Superior temporal gyrus (tissue), 1 donor: Measurements from ENCODE around the gene TMEM117.

ENCODE experiments used
- DNase-seq: peaks from one replicate; pipeline ENCODE4 v3.0.0-alpha.2; 2016; ENCODE audit errors: extremely low spot score

The TMEM117 gene

DNA sequence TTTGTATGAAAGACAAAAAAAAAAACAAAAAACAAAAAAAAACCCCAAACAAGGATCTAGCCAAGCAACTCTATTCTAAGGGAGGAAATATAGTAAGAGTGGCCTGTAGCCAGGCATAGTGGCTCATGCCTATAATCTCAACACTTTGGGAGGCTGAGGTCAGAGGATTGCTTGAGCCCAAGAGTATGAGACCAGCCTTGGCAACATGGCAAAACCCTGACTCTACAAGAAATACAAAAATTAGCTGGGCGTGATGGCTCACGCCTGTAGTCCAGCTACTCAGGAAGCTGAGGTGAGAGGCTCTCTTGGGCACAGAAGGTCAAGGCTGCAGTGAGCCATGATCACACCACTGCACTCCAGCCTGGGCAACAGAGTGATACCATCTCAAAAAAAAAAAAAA, 47.9 kb downstream of the TMEM117 start:
- DNase-seq, result no peak

DNA sequence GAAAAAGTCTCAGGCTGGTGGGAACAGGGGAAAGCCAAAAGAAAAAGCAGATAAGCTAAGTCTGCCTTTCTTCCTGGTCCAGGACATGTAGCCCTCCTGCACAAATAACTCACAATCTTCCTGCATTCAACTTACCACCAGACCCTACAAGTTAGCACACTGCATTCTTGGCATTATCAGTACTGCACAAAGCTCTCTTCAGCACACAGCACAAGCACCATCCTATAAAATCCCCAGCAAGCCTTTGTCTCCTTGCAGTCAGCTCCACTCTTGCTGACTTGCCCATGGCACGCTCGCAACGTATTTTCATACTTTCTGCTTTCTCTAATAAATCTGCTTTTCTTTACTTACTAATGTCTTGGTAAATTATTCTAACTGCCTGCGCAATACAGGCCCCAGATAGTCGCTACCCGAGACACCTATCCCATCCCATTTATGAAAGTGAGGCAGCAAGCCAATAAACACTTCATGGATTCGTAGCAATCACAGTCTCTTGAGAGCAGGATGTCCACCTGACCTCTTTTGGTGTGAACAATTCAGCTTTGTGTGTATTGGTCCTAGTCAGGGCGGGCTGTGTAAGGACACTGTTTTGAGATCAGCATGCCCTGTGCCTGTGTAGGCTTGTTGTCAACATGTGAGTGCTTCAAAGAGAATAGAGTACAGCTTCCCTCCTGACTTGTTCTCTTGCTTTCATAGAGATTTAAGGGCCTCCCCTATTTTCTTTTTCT, 49.0 kb downstream of the TMEM117 start:
- peak; percentile 59 for DNase-seq

DNA sequence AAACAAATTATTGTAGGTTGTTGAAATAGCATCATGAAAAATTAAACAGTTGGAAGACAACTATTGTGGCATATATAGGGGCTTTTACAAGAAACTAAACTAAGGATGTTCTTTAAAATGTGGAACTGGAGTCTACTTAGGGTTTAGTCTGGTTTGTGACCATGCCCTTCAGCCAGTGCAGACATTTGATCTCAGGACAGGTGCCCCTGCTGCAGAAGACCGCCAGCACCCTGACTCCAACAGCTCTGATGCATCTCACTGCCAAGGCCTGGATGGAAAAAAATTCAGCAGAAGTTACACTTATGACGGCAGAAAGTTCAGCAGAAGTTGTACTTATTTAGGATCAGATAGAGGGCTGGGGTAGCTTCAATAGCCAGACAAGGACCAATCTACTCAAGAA, 51.5 kb downstream of the TMEM117 start:
- DNase-seq, result no peak

DNA sequence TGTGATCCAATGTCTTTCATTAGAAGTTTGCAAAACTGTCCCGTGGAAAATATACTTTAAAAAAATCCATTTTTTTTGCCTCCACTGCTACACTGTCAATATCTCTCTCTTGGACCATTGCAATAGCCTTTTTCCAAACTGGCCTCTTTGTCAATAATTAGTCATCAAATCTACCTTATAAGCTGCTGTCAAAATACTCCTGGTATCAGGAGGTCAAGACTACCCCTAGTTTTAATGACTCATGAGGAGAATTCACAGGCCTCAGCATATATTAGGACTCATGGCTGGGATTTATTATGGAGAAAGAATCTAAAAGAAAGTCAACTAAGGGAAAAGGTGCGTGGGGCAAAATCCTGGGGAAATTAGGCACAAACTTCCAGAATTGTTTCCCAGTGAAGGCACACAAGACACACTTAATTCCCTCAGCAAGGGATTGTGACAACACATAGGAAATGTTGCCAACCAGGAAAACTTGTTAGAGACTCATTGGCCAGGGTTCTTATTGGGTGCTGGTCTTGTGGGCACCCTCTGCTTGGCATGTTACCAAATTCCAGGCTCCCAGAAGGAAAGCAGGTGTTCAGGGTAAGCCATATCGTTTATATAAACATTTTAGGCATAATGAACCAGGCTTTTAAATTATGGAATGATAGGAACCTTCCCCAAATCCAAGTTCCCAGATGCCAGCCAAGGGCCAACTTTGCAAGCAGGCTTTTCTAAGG, 56.1 kb downstream of the TMEM117 start:
- DNase-seq, result no peak

DNA sequence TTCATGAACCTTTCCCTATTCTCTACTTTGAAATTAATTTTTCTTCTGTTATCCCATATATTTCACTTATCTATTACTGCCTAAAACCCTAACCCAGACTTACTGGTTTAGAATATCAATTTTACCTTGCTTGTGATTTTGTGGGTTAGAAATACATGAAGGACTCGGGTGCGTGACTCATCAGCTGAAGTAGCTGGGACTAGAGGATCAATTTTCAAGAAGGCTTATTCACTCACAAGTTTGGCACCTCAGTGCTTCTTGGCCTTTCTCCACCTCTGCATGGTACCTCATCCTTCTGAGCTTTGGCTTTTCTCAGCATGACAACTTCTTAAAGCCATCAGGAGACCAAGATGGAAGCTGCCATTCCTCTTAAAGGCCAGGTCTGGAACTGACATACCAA, 57.8 kb downstream of the TMEM117 start:
- DNase-seq, result no peak

DNA sequence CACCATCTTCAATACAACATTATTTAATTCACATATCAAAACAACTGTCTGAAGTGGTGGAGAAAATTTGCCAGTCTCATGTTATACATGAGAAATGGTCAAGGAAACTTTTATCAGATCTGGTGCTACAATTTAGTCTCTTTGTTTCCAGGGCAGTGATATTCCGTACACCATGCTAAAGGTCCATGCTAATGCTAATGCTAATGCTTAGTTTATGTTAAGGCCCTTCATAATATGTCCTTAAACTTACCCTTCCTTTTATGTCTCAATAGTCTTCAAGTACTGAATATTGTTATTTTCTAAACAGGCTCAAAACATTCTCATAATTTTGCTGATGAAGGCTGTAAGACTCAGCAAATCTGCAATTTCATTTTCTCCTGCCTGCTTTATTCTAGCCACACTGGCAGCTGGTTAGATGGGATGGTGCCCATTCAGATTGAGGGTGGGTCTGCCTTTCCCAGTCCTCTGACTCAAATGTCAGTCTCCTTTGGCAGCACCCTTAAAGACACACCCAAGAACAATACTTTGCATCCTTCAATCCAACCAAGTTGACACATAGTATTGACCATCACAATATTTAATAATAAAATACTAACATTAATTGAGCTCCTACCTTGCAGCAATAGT, 59.8 kb downstream of the TMEM117 start:
- no peak for DNase-seq

DNA sequence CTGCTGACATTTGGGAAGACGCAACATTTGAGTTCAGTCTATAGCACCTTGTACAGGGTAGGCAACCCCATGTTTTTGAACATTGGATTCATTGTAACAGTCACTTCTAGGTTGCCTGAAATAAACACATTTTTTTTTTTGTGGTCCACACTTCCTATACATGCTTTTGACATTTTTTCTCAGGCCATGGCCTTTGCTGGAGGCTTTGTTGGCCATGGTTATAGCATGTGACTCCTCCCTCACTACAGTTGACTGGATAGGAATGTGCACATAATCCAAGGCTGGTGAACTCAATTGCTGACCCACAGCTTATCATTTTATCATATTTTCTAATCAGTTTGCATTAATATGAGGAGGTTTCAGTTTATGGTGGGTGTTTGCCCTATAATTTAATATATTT, 60.6 kb downstream of the TMEM117 start:
- no peak for DNase-seq

DNA sequence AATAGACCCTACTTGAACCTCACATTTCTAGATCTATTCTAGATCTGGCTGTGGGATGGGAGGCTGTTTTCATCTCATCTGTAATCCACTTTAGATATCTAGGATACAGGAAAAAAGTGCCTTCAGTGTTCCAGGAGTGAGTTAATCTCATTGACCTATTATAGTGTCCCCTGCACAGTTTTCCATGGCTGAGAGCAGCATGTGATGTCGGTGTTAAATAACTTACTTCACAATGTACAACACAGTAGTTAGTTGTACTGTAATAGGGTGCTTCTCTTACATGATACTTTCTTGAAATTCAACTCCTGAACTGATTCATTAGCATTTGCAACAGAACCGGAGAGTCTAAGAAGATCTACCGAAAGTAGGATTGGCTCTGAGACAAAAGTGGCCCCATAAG, 62.6 kb downstream of the TMEM117 start:
- DNase-seq, result no peak

DNA sequence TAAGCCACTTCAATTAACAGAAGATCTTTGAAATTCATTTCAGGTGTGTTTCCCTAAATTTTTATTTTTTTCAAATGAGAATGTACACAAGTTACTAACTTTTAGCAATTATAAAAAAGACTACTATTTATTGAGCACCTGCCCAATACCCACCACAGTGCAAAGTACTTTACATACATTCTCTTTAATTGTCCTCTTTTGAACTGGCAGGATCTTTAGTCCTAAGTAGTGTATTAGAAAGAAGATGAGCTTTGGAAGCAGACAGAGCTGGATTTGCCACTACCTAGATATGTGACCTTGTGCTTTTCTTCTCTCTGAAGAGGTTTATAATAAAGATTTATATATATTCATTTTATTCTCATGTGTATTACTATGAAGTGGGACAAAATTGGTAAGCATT, 63.7 kb downstream of the TMEM117 start:
- DNase-seq, result no peak

DNA sequence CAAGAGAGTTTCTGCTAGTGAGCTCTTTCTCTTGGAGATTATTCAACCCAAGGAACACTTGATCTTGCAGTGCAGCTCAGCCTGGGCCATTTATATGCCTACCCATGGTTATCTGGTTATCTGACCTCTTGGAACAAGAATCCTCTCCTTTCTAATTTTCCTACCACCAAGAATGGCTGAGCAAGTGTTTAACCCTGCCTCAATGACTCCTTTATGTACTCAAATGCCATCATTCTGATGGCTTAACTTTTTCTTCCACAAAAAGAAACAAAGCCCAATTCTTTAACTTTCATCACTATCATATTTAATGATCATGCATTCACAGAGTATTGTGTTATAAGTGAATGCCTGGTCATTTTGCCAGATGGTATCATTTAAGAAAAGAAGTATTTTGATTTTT, 67.8 kb downstream of the TMEM117 start:
- DNase-seq, result no peak

DNA sequence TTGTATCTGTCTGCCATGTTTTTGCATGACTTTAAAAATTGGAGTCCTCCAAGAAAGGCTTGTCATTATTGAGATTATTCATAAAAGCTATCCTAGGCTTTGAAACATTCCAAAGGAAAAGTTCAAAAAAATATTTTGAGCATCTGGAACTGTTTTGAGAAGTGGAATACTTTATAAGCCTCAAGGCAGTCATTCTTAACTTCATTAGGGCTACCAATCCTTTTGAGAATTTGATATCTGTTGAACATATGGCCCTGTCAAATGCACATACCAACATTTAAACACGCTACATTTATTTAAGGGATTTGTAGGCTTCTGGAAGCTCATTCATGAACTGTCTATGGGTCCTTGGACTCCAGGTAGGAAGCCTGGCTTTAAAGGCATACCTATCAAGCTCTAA, 77.0 kb downstream of the TMEM117 start:
- no peak for DNase-seq

DNA sequence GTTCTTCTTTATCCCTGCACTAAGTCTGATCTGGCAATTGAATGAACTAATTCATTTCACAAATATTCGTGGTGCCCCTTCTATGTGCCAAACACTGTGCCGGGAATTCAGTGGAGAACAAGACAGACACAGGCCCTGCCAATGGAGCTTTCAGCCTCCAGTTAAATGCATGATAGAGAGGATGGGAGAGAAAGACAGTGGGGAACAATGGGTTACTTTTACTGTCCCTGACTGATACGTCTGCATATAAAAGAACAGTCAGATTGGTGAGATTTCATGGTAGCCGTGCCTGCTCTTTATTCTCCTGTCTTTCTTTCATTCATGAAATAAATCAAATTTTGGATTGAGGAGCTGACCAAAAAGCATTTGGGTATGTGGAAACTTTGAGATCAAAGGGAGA, 78.5 kb downstream of the TMEM117 start:
- DNase-seq, result no peak

DNA sequence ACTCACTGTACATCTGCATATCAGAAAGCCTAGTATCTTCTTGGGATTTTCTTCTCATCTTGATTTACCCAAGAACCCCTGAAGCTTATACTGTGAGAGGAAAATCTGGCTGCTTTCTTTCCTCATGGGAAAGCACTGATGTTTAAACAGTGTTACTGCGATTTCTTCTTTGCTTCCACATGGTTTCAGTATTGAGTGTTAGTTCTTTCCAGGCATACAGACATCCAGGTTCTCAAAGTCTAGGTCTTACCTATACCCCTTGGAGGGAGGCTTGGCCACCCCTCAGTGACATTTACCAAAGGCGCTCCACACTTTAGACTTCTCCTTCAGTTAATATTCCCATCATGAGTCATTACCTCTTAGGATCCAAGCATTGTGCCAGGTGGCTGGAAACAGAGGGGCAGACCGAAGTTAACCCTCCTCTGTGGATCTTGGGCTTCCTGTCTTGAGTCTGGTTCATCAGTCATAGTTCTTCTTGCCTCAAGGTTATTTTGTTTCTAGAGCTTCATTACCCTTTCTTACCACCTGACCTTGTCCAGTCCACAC, 79.1 kb downstream of the TMEM117 start:
- no peak for DNase-seq

DNA sequence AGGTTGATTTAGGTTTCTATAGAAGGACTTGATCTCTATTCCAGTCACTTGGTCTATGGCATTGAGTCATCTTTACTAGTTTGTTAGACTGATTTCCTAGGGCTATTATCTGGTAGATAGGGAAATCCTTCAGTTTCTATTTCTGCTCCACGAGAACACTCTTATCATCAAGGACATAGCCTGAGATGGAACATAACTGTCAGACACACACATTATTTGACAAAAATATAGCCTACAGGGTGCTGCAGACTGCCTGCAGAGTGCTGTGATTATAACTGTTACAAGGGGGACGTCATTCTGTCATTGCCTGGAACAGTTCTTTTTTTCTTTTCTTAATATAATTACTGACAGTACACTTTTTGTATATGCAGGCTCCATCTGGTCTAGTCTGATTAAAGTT, 82.0 kb downstream of the TMEM117 start:
- DNase-seq, result no peak

DNA sequence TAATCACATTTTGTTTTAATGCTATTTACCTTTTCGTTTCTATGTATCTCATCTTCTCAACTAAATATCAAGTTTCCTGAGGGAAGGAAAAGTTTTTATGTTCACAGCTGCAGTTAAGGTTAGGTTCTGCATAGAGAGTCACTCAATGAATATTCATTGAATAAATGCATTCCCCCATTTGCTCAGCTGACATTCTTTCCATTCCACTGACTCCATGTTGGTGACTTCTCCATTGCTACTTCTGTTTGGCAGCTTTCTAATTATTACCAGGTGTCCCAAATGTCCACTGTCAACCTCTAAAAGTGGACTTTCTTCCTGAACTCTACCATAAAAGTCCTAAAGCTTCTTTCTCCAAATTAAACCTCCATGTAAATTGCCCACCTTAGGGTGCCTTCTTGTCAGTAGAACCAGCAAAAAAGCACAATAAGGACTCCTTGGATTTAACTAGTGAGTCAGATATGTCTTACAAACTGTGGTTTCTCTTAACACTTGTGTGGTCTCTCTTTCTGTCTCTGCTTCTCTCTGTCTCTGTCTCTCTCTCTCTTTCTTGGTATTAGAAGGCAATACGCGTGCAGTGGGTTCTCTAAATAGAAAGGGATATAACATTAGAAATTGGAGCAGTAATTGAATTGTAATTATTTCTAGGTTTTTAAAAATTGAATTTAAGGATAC, 85.9 kb downstream of the TMEM117 start:
- no peak for DNase-seq

DNA sequence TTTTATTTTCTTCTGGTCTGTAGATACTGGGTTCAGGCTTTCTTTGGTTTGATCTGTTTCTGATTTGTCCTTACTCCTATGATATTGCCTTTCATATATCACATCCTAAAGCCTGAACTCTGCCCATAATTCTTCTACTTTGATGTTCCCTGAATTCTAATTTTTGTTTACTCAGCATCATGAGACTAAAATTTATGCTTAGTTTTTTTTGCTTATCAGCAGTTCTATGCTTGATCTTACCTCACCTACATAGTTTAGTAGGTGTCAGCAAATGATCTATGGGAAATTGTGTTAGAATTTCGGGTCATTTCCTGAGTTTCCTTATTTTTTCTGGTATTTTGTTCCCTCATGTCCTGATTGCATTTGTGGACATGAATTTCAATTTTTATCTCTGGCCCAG, 94.2 kb downstream of the TMEM117 start:
- no peak for DNase-seq

DNA sequence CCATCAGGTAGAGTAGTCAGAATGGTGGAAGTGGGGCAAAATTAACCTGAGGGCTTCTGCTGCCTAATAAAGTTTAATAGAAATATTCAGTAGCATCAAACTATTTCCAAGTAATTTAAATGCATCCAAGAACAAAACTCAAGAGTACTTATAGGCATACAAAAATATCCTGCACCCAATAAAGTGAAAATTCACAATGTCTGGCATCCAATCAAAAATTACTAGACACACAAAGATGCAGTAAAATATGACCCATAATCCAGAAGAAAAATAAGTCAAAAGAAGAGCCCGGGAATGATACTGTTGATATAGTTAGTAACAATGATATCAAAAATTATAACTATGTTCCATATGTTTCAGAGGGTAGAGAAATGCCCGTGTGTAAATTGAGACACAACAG, 95.3 kb downstream of the TMEM117 start:
- no peak for DNase-seq

DNA sequence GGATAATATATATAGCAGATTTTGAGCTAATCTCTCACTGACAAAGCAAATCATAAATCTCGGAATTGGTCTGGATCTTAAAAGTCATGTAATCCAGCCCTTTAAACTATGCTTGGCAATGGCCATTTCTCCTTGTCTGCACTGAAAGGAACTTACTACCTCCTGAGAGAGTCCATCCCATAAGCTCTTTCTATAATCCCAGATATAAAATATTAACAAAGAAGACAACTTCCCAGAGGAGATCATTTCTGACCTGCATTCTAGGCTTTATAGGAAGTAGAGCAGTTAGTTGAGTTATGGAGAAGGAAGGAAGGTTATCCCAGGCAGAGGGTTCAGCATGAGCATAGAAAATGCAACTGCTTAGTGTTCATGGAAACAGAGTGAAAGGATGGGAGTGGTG, 99.7 kb downstream of the TMEM117 start:
- DNase-seq, result no peak

DNA sequence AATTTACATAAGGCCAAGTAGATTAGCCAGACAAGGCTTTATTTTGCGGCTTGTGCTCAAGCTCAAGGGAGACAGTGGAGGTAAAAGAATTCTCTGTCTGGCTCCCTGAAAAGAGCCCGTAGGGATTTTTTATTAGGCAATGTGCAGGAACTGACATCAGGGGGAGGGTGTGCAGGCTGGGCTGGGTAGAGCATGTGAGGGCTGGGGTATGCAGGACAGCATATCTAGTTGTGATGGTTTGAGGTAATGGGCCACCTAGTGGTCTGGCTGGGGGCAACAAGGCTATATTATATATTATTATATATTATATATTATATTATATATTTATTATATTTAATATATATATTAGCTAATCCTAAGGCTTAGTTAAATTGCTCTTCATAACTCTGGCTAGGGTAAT, 102.1 kb downstream of the TMEM117 start:
- no peak for DNase-seq

DNA sequence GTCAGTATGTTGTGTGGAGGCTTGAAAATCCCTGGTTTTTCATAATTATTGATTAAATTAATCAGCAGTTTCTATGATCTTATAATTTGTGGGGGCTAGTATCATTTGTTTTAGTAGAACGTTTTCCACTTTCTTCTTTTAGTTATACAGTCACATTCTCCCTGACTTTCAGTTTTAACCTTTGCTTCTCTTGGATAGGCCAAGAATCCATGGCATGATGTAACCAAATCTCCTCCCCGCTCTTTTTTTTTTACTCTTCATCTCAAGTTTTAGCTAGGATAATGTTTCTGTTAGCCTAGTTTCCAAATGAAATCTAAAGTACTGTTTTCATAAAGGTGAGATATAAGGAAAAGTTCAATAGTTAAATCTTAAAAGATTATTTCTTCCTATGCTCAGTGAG, 106.5 kb downstream of the TMEM117 start:
- DNase-seq, result no peak

DNA sequence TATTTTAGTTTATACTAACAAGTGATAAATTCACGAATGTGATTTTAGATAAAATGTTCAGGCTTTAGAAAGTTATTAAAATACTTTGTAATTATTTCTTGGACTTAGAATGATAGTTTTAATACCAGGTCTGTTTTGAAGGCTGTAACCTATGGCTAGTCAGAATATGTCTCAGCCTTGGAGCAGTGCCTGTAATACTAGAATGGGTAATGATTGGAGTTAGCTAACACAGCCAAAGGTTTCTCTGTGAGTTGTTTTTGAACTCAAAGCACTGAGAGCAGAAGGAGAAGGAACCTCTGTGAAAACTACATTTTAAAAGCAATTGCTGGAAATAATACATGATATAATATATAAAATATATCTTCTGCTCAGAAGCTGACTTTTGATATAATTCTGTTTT, 110.1 kb downstream of the TMEM117 start:
- no peak for DNase-seq

DNA sequence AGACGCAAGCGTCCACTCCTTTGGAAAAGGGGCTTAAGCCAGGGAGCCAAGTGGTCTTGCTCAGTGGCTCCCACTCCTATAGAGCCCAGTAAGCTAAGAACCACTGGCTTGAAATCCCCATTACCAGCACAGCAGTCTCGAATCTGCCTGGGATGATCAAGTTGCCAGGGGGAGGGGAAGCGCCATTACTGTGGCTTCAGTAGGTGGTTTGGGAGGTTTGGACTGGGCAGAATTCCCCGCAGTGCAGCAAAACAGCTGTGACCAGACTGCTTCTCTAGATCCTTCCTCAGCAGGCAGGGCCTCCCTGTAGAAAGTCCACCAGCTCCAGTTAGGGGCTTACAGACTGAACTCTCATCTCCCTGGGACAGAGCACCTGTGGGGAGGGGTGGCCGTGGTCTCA, 115.4 kb downstream of the TMEM117 start:
- DNase-seq, result no peak
